Spleen (tissue), 7 donors: ENCODE results near the gene RIPOR3.

ENCODE experiments used
- POLR2AphosphoS5 ChIP-seq, 3 donors: sonication (generic); formaldehyde crosslinking; IDR thresholded peaks; one replicate each; pipeline ENCODE4 v1.5.1; 2017; ENCODE audit warnings: antibody characterized with exemption in 3 of 3
- TF ChIP-seq, protein P1 (sequence below), 11 experiments: fragments of 200-600 bp in 7 of 11; fragments of 450-650 bp in 4 of 11; sonication (generic) in 4 of 11; IDR thresholded peaks in 8 of 11; conservative IDR thresholded peaks in 3 of 11; 1 replicate in 7 of 11; 2 replicates in 4 of 11; pipeline versions ENCODE4 v1.4.0 to v1.8.0; 2016 to 2021; ENCODE audit warnings: antibody characterized with exemption in 11 of 11, inconsistent platforms in 4 of 11, mild to moderate bottlenecking in 1 of 11
- donor health status: DM: no; HTN: no; CAD: no; lungs with moderate emphysema.
- donor health status: DM: no; HTN: no; CAD: no.
- donor health status: DM: no; HTN: no; CAD: no.

DNA sequence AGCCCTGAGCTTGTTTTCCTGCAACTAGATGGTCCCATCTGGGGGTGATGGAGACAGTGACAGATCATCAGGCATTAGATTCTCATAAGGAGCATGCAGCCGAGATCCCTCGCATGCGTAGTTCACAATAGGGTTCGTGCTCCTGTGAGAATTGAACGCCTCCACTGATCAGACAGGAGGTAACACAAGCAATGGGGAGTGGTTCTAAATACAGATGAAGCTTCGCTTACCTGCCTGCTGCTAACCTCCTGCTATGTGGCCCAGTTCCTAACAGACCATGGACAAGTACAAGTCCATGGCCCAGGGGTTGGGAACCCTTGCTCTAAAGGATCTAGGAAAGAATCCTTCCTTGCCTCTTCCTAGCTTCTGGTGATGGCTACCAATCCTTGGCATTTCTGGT, 42.7 kb downstream of the RIPOR3 start:
- TF ChIP-seq POLR2AphosphoS5 (IDR thresholded peaks at IDR 0.05): no peak
- TF ChIP-seq, protein P1, sequence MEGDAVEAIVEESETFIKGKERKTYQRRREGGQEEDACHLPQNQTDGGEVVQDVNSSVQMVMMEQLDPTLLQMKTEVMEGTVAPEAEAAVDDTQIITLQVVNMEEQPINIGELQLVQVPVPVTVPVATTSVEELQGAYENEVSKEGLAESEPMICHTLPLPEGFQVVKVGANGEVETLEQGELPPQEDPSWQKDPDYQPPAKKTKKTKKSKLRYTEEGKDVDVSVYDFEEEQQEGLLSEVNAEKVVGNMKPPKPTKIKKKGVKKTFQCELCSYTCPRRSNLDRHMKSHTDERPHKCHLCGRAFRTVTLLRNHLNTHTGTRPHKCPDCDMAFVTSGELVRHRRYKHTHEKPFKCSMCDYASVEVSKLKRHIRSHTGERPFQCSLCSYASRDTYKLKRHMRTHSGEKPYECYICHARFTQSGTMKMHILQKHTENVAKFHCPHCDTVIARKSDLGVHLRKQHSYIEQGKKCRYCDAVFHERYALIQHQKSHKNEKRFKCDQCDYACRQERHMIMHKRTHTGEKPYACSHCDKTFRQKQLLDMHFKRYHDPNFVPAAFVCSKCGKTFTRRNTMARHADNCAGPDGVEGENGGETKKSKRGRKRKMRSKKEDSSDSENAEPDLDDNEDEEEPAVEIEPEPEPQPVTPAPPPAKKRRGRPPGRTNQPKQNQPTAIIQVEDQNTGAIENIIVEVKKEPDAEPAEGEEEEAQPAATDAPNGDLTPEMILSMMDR (IDR thresholded peaks at IDR 0.05 in 8 of 11, conservative IDR thresholded peaks at IDR 0.05 in 3 of 11): no peak
